ENCODE results near the gene PMEL. TPM values are rescaled to one million over a fixed set of nuclear protein-coding genes. Genes with fewer than 3 reads are reported as not detected.

Gene PMEL
- total RNA-seq, 2 donors from 2014 or later = 17.2 to 20.8 TPM

DNA sequence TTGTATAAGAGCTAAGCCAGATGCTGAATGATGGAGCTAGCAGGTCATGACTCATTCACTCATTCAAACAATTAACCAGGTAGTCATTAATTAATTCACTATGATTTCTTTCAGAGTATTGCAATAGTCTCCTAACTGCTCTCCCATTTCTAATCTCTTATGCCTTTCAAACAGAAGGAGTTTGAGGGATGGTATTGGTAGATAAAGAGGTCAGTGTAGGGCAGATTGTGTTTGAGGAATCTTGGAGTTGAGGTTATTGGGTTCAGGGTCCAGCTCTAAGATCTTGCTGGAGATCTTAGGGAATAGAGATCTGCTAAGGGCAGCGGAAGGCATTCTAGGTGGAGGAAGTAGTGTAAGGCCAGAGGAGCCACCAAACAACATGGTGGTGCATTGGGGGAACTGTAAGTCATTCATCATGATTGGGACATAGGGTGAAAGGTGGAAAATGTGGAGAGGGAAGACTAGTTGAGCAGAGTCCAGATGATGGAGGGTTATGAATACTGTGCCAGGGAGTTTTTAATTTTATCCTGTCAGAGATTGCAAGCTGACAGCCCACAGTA, 23.2 kb downstream of the PMEL start:
- Histone ChIP-seq H3K4me1 (ENCODE audit: control insufficient read depth, insufficient read depth, low read length) (no peaks in the 10 kb centered on the region), H3K27ac (ENCODE audit: low read depth, low read length) (no peak overlapping the region), H3K36me3 (ENCODE audit: control insufficient read depth, insufficient read depth, low read length) (no peaks in the 10 kb centered on the region), H3K27me3 (ENCODE audit: control insufficient read depth, insufficient read depth, low read length, poor library complexity, severe bottlenecking) (peaks cover 4% of the 10 kb centered on the region), H3K9ac (ENCODE audit: extremely low read depth, low read length, poor library complexity, severe bottlenecking) (no peak overlapping the region), H3K4me3 (ENCODE audit: low read length) (no peak overlapping the region), H3K9me3 (ENCODE audit: control insufficient read depth, low read length) (no peaks in the 10 kb centered on the region)
- H3K4me3 Mint-ChIP-seq = no peak overlapping the region
- H3K4me1 Mint-ChIP-seq = peaks cover 7% of the 10 kb centered on the region
- 93 to 100% methylated on average over 1 of the region's 1 CpG for WGBS, 2 experiments (ENCODE audit: insufficient coverage in 1 of 2, insufficient read length in 1 of 2)
- no peaks in the 10 kb centered on the region for H3K9me3 Mint-ChIP-seq
- TF ChIP-seq, protein P1, sequence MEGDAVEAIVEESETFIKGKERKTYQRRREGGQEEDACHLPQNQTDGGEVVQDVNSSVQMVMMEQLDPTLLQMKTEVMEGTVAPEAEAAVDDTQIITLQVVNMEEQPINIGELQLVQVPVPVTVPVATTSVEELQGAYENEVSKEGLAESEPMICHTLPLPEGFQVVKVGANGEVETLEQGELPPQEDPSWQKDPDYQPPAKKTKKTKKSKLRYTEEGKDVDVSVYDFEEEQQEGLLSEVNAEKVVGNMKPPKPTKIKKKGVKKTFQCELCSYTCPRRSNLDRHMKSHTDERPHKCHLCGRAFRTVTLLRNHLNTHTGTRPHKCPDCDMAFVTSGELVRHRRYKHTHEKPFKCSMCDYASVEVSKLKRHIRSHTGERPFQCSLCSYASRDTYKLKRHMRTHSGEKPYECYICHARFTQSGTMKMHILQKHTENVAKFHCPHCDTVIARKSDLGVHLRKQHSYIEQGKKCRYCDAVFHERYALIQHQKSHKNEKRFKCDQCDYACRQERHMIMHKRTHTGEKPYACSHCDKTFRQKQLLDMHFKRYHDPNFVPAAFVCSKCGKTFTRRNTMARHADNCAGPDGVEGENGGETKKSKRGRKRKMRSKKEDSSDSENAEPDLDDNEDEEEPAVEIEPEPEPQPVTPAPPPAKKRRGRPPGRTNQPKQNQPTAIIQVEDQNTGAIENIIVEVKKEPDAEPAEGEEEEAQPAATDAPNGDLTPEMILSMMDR (conservative IDR thresholded peaks at IDR 0.05) = no peak
- H3K27ac Mint-ChIP-seq = no peak overlapping the region
- H3K36me3 Mint-ChIP-seq (ENCODE audit: low read depth) = no peaks in the 10 kb centered on the region
- no peak for DNase-seq
- H3K27me3 Mint-ChIP-seq (ENCODE audit: insufficient read depth) = peaks cover 14% of the 10 kb centered on the region

DNA sequence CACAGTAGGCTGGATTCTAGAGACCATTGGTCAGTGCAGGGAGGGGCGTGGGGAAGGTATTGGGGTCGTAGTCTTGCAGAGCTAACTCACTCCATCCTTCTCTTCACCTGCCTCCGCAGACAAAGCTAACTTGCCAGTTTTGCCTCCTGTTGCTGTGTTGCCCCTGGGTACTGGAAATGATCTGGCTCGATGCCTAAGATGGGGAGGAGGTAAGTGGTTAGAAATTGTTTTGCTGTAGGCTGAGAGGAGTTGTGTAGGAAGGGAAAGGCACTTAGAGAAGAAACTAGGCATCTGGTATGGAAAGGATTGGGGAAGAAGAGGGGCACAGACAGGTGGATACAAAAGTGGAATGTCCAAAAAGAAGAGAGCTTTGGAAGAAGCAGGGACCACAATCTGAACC, 23.8 kb downstream of the PMEL start:
- Mint-ChIP-seq H3K36me3 (ENCODE audit: low read depth) (no peaks in the 10 kb centered on the region), H3K9me3 (no peaks in the 10 kb centered on the region), H3K4me3 (no peak overlapping the region), H3K27me3 (ENCODE audit: insufficient read depth) (peaks cover 19% of the 10 kb centered on the region), H3K27ac (no peak overlapping the region), H3K4me1 (peaks cover 7% of the 10 kb centered on the region)
- DNase-seq = no peak
- Histone ChIP-seq H3K9ac (ENCODE audit: extremely low read depth, low read length, poor library complexity, severe bottlenecking) (no peak overlapping the region), H3K4me3 (ENCODE audit: low read length) (no peak overlapping the region), H3K9me3 (ENCODE audit: control insufficient read depth, low read length) (no peaks in the 10 kb centered on the region), H3K36me3 (ENCODE audit: control insufficient read depth, insufficient read depth, low read length) (no peaks in the 10 kb centered on the region), H3K27ac (ENCODE audit: low read depth, low read length) (no peak overlapping the region), H3K27me3 (ENCODE audit: control insufficient read depth, insufficient read depth, low read length, poor library complexity, severe bottlenecking) (peaks cover 4% of the 10 kb centered on the region), H3K4me1 (ENCODE audit: control insufficient read depth, insufficient read depth, low read length) (no peaks in the 10 kb centered on the region)
- 80 to 88% methylated on average over 1 to 4 of the region's 4 CpGs for WGBS, 2 experiments (ENCODE audit: insufficient coverage in 1 of 2, insufficient read length in 1 of 2)
- TF ChIP-seq, protein P1 (conservative IDR thresholded peaks at IDR 0.05) = no peak

DNA sequence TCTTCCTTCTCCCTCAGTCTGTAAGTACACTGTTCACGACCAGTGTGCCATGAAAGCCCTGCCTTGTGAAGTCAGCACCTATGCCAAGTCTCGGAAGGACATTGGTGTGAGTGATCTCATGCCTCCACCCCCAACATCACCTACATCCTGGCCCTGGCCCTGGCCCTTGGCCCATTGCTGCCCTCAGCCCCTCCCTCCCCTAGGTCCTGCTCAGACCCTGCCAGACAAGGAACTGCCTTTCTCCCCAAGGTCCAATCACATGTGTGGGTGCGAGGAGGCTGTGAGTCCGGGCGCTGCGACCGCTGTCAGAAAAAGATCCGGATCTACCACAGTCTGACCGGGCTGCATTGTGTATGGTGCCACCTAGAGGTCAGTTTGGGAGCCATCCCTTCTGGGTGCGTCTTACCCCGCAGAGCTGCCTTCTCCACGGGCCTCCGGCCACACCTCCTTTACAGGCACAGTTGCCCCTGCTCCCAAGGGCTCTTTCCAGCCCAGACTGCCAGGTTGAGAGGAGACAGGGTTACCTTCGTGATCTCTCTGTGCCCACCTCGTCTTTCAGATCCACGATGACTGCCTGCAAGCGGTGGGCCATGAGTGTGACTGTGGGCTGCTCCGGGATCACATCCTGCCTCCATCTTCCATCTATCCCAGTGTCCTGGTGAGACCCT, 25.6 kb downstream of the PMEL start:
- peaks cover 7% of the 10 kb centered on the region for H3K4me1 Mint-ChIP-seq
- no peaks in the 10 kb centered on the region for H3K9me3 ChIP-seq (ENCODE audit: control insufficient read depth, low read length)
- peak overlapping the region; percentile 20 for H3K4me3 Mint-ChIP-seq
- H3K4me1 ChIP-seq (ENCODE audit: control insufficient read depth, insufficient read depth, low read length) = no peaks in the 10 kb centered on the region
- WGBS, 2 experiments (ENCODE audit: insufficient coverage in 1 of 2, insufficient read length in 1 of 2) = 19 to 30% methylated on average over 16 to 18 of the region's 18 CpGs
- no peak overlapping the region for H3K9ac ChIP-seq (ENCODE audit: extremely low read depth, low read length, poor library complexity, severe bottlenecking)
- no peak overlapping the region for H3K4me3 ChIP-seq (ENCODE audit: low read length)
- H3K27ac Mint-ChIP-seq = no peak overlapping the region
- TF ChIP-seq, protein P1 (conservative IDR thresholded peaks at IDR 0.05) = peak; percentile 95
- no peaks in the 10 kb centered on the region for H3K36me3 ChIP-seq (ENCODE audit: control insufficient read depth, insufficient read depth, low read length)
- H3K27ac ChIP-seq (ENCODE audit: low read depth, low read length) = no peak overlapping the region
- H3K27me3 Mint-ChIP-seq (ENCODE audit: insufficient read depth) = peaks cover 38% of the 10 kb centered on the region
- peaks cover 4% of the 10 kb centered on the region for H3K27me3 ChIP-seq (ENCODE audit: control insufficient read depth, insufficient read depth, low read length, poor library complexity, severe bottlenecking)
- peak; percentile 99 for DNase-seq
- H3K36me3 Mint-ChIP-seq (ENCODE audit: low read depth) = no peaks in the 10 kb centered on the region
- no peaks in the 10 kb centered on the region for H3K9me3 Mint-ChIP-seq

All from endodermal cell (in vitro differentiated cells).